OCI-M2 (cell line): Measurements from ENCODE around the gene ATP6V1F.

ENCODE experiments used
- DNase-seq: peaks from one replicate; lab custom pipeline; 2025; ENCODE audit not compliant: unreplicated experiment; lab: John Stamatoyannopoulos, UW

The ATP6V1F gene

DNA sequence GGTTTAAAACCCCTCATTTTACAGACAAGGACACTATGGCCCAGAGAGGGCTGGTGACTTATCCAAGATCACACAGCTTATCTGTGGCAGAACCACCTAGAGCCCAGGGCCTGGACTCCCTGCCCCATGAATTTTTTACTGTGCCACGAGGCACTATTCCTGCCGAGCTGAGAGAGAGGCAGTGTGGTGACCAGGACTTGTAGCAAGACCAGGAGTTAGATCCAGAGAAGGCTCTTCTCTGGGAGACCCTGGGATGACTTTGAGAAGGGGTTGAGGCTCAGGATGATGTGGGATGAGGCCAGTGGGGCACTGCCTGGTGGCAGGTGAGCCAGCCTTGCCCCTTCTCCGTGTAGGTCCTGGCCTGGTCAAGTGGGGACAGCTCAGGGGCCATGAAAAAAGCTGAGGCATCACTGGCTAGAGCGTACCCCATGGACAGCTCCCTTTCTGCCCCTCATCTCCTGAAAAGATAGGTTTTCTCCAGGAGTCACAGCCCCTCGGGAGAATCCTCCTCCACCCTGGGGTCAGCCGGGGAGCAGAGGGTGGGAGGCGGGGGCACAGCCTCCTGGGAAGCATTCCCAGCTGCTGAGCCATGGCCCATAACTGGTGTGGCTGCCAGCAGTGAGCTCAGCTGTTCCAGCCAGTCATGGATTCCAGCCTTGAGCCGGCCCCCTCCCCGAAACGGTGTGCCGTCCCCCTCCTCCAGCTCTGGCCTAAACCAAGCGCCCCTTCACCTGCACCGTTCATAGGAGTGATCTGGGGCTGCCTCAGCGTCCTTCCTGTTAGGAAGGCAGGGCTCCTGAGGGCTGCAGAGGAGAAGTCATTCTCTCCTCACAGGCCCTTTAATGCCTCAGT lies 26.6 kb upstream of the ATP6V1F start:
- no peak for DNase-seq

DNA sequence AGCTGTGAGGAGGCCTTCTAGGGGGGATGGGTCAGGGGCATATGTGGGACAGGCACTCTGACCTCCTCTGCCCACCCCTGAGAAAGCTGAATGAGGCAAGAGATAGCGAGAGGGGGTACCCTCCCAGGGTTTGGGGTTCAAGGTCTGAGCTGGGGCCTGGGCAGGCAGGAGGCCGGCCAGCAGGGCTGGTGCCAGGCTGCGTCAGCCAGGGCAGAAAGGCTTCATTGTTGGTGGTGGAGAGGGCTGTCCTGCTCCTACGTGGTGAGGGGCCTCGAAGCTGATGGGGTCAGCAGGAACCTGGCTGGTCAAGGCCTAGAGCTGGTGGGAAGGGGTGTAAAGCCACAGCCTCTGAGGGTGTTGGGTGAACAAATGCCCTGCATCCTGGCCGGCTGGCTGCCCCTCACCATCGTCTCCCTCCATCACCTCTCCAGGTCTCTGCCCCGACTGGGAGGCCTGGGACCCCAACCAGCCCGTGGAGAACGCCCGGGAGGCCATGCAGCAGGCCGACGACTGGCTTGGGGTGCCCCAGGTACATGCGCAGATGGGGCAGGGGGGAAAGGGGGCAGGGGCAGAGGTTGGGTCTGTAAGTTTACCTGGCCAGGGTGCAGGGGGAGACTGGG lies 25.8 kb upstream of the ATP6V1F start:
- DNase-seq, result no peak

GRCh38 chr7:128837521-128837921 lies 25.1 kb upstream of the ATP6V1F start:
- DNase-seq, result no peak

GRCh38 chr7:128838109-128838779 lies 24.4 kb upstream of the ATP6V1F start:
- no peak for DNase-seq

DNA sequence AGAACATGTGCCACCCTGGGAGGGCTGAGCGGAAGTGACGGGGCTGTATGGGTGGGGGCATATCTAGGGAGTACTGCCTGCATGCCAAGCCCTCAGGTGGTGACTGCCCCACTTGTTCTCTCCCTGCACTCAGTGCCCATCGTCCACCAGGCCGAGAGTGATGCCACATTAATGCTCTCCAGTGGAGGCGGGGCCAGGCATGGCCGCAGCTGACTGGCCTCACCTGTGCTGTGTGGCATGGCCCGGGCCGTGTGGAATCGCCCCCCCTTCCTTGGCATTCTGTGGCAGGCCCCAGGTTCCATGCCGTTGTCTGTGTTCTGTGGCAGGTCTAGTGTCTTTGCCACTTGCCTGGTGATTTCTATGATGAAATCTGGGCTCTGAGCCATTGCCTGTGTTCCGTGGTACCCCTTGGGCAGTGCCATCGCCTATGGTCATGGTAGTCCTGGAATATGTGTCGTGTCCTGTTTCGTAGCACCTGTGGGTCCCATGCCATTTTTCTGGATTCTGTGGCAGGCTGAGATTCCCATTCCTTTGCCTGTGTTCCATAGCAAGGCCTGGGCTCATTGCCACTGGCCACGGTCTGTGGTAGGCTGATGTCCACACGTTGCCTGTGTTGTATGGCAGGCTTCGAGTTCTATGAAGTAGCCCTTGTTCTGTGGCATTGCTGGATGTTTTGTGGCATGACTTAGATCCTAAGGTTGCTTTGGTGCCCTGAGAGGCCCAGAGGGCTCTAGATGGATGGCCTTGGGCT lies 23.5 kb upstream of the ATP6V1F start:
- DNase-seq, result no peak

GRCh38 chr7:128839751-128840177 lies 22.9 kb upstream of the ATP6V1F start:
- DNase-seq, result no peak

DNA sequence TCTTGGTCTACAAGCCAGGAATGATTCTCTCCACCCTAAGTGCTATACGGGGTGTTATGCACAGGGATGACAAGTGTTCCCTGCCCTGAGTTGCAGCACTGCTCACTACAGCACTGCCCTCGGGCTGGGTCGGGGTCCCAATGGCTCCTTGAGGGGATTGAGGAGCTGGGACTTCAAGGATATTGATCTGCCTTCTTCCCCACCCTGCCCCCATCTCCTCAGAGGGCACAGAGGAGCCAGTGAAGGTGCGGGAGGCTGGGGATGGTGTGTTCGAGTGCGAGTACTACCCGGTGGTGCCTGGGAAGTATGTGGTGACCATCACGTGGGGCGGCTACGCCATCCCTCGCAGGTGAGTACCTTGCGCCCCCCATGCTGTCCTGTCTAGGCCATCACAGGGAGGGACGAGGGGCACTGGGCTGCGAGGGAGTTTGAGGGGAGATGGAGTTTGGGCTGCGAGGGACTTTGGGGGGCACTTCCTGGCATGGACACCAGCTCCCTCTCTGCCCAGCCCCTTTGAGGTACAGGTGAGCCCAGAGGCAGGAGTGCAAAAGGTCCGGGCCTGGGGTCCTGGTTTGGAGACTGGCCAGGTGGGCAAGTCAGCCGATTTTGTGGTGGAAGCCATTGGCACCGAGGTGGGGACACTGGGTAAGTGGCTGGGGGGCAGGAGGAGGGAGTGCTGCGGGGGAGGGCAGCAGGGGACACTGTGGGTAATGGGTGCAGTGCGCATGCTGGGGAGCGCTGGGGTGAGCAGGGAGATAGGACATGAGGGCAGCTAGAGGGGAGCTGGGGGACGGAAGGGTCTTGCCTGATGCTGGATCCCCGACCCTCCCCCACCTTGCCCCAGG lies 22.1 kb upstream of the ATP6V1F start:
- DNase-seq, result no peak

GRCh38 chr7:128841171-128841690 lies 21.4 kb upstream of the ATP6V1F start:
- DNase-seq, result no peak

- no peak for DNase-seq
Observed at GRCh38 chr7:128841921-128842673, 20.6 kb upstream of the ATP6V1F start.

DNA sequence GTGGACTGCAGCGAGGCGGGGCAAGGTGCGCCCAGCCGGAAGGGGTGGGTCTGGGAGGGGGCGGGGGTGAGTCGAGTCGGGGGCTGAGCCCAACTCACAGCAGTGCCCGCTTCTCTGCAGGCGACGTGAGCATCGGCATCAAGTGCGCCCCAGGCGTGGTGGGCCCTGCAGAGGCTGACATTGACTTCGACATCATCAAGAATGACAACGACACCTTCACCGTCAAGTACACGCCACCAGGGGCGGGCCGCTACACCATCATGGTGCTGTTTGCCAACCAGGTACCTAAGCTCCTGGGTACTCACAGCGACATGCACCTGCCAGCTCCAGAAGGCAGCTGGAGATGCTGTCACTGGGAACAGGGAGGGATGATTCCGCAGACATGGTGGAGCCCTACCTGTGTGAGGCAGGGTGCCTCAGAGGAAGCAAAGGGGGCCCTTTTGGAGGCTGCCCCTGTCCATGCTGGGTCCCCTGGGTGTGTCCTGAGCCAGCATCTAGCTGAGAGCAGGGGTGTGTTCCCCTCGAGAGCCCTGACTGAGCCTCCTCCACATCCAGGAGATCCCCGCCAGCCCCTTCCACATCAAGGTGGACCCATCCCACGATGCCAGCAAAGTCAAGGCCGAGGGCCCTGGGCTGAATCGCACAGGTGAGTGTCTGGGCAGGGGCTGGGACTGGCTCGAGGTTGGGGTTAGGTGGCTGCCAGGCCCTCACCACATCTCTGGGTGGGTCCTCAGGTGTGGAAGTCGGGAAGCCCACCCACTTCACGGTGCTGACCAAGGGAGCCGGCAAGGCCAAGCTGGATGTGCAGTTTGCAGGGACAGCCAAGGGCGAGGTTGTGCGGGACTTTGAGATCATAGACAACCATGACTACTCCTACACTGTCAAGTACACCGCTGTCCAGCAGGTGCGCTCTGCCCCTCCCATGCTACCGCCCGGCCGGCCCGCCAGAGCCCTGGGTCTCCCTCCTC lies 19.7 kb upstream of the ATP6V1F start:
- no peak for DNase-seq

- DNase-seq, result no peak
Observed at GRCh38 chr7:128843938-128844621, 18.6 kb upstream of the ATP6V1F start.

DNA sequence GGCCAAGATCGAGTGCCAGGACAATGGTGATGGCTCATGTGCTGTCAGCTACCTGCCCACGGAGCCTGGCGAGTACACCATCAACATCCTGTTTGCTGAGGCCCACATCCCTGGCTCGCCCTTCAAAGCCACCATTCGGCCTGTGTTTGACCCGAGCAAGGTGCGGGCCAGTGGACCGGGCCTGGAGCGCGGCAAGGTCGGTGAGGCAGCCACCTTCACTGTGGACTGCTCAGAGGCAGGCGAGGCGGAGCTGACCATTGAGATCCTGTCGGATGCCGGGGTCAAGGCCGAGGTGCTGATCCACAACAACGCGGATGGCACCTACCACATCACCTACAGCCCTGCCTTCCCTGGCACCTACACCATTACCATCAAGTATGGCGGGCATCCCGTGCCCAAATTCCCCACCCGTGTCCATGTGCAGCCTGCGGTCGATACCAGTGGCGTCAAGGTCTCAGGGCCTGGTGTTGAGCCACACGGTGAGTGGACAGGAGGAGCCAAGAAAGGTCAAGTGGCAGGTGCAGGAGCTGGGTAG lies 17.8 kb upstream of the ATP6V1F start:
- DNase-seq, result no peak

DNA sequence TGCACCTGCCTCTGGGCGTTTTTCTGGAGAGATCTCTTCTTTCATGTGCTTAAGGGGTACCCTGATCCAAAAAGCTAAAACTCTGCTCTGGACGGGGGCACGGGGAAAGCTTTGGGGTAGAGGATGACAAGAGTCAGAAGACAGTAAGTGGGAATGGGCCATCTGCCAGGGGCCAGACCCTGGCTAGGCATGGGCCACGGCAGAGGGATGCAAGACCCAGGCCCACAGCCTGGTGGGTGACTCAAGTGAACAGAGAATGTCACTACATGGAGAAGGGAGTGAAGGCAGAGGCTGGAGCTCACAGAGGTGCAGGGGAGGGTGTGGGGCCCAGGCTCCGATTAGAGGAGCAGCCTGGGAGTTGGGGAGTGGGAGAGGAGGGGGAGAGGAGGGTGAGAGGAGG lies 17.2 kb upstream of the ATP6V1F start:
- DNase-seq, result no peak

GRCh38 chr7:128845987-128846386 lies 16.7 kb upstream of the ATP6V1F start:
- no peak for DNase-seq

- DNase-seq, result no peak
Observed at GRCh38 chr7:128846781-128847444, 15.7 kb upstream of the ATP6V1F start.

DNA sequence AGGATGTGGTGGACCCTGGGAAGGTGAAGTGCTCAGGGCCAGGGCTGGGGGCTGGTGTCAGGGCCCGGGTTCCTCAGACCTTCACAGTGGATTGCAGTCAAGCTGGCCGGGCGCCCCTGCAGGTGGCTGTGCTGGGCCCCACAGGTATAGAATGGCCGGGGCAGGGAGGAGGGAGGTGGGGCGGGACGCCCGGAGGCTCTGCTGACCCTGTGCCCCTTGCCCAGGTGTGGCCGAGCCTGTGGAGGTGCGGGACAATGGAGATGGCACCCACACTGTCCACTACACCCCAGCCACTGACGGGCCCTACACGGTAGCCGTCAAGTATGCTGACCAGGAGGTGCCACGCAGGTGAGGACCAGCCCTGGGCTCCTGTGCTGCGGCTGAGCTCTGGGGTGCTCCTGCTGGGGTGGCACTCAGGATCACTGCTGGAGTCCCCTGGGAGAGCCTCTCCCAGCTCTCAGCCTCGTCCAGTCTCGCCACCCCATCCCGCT lies 14.9 kb upstream of the ATP6V1F start:
- DNase-seq, result no peak
